ENCODE results near the gene AATK.

AATK gene

DNA sequence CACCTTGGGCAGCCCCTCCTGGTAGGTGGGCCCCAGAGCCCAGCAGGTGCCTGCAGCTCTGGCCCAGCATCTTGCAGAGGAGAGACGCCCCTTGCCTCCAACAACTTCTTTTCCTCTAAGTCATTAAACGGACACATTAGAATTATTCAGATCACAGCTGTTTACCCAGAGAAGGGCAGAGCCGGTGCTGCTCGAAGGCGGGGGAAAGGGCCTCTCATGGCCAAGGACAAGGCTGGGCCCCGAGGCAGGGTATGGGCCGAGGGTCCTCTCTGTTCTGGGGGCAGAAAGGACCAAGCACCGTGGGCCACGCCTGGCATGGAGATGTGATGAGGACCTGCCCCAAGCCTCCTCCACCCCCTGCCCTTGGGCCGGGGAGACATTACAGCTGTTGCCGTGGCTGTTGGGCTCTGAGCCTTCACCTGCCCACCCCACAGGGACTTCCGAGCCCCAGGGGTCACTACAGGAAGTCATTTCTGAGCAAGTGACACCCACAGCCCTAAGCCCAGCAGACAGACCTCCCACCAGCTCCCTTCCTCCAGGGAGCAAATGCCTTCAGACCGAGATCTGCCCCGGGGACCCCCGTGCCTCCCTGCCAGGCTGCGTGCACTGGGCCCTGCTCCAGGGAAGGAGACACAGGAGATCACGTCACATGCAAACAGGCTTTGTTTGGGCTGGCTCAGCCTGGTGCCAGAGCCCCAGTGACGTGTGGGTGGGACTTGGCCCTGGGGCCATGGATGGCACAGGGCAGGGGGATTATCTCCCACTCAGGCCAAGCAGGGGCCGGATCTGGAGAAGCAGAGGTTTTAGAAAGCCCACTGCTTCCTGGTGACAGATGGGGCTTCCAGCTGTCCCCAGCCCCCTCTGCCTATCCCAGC, 1.4 kb downstream of the AATK start:
- TF ChIP-seq POLR2A (IDR thresholded peaks at IDR 0.05; ENCODE audit: low read depth, low read length) (no peak), TAF1 (IDR thresholded peaks at IDR 0.05; ENCODE audit: borderline replicate concordance, low read depth, low read length) (no peak), POLR2AphosphoS5 (IDR thresholded peaks at IDR 0.05; ENCODE audit: low read depth, low read length) (no peak)
- DNase-seq (ENCODE audit: insufficient read length) (no peak), FAIRE-seq (no peak)

DNA sequence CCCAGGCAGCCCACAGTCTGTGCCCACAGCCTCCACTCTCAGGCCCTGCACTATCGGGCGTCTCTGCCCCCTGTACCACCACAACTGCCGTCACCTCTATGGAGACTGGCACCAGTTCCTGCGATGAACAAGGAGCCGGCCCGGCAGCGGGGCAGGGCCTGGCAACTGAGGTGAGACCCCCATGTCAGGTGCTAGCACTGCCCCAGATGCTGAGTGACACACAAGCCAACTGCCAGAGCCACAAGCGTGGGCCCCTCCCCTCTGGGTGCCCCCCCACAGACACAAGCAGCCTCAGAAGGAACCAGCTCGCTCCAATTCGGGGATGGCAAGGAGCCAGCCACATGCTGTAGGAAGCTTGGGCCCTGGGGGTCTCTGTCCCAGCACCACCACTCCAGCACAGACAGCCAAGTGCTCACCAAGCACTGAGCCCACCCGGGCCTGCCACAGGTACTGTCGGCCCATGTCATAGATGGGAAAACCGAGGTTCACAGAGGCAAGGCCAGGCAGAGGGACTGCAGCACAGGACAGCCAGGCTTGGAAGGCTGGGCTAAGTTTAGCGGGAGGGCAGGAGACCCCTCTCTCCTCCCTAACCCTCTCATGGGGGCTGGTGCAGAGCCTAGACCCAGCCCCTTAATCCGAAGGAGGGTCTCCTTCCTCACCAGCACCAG, 2.2 kb downstream of the AATK start:
- DNase-seq (ENCODE audit: insufficient read length) (no peak), FAIRE-seq (no peak)
- TF ChIP-seq TAF1 (IDR thresholded peaks at IDR 0.05; ENCODE audit: borderline replicate concordance, low read depth, low read length) = no peak
- no peak for TF ChIP-seq POLR2AphosphoS5 (IDR thresholded peaks at IDR 0.05; ENCODE audit: low read depth, low read length)
- no peak for TF ChIP-seq POLR2A (IDR thresholded peaks at IDR 0.05; ENCODE audit: low read depth, low read length)

DNA sequence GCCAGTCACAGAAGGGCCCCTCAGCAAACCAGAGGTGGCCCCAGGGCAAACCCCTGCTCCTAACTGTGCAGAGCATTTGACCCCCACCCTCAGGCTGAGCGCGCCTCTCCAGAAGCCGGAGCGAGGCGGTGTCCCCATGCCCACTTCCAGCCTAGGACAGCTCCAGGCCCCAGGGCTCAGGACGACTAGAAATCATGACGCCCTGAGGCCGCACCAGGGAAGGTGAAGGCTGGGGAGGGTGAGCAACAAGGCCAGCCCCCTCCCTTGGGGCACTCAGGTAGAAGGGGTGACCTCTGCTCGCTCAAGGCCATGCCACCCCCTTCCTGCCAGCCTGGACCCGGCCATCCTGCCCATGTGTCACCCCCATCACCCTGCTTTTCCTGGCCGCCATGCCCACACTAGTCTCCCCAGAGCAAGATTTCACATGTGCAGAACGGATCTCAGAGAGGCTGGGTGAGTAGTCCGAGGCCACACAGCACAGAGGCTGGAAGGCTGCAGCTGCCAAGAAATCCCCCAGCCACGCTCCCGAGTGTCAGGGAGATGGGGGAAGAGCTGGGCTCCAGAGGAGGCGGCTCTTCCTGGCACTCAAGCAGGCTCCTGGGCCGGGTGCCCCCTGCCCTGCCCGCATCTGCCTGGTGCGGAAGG, 2.8 kb downstream of the AATK start:
- DNase-seq (ENCODE audit: insufficient read length) (no peak), FAIRE-seq (no peak)
- TF ChIP-seq POLR2A (IDR thresholded peaks at IDR 0.05; ENCODE audit: low read depth, low read length) (no peak), TAF1 (IDR thresholded peaks at IDR 0.05; ENCODE audit: borderline replicate concordance, low read depth, low read length) (no peak), POLR2AphosphoS5 (IDR thresholded peaks at IDR 0.05; ENCODE audit: low read depth, low read length) (no peak)

DNA sequence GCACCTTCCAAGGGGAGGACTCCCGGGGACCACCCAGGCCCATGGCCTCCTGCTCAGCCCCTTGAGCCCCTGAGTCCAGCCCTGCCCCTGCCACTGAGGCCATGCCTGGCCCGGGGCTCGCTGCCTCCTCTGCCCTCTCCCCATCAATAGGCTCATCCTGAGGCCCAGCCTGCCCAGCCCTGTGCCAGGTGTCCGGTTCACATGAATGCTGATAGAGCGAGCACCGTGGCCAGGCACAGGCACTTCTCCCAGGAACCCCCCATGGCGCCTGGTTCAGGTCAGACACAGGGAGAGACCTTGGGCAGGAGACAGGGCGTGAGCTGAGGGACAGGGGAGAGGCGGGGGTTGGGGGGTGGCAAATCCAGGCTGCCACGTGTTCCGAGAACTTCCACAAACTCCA, 3.5 kb downstream of the AATK start:
- no peak for TF ChIP-seq POLR2AphosphoS5 (IDR thresholded peaks at IDR 0.05; ENCODE audit: low read depth, low read length)
- no peak for TF ChIP-seq POLR2A (IDR thresholded peaks at IDR 0.05; ENCODE audit: low read depth, low read length)
- TF ChIP-seq TAF1 (IDR thresholded peaks at IDR 0.05; ENCODE audit: borderline replicate concordance, low read depth, low read length) = no peak
- DNase-seq (ENCODE audit: insufficient read length) = no peak
- no peak for FAIRE-seq

DNA sequence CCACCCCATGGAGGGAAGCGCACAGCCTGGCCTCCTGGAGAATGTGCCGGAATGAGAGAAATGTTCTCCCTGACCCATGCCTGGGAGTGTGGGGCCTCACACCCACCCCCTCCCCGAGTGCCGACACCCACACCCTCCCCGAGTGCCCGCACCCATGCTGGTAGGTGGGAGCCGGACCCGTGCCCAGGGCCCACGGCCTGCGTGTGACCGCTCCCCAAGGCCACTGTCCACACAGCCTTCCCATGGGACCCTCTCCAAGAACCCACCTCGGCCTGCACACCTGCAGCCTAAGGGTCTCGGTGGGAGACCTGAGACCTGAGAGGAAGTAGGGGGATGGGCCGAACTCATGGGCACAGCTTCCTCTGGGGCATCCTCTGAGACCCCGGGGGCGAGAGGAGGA, 4.0 kb downstream of the AATK start:
- FAIRE-seq (no peak), DNase-seq (ENCODE audit: insufficient read length) (no peak)
- TF ChIP-seq TAF1 (IDR thresholded peaks at IDR 0.05; ENCODE audit: borderline replicate concordance, low read depth, low read length) = no peak
- TF ChIP-seq POLR2AphosphoS5 (IDR thresholded peaks at IDR 0.05; ENCODE audit: low read depth, low read length) = no peak
- no peak for TF ChIP-seq POLR2A (IDR thresholded peaks at IDR 0.05; ENCODE audit: low read depth, low read length)

DNA sequence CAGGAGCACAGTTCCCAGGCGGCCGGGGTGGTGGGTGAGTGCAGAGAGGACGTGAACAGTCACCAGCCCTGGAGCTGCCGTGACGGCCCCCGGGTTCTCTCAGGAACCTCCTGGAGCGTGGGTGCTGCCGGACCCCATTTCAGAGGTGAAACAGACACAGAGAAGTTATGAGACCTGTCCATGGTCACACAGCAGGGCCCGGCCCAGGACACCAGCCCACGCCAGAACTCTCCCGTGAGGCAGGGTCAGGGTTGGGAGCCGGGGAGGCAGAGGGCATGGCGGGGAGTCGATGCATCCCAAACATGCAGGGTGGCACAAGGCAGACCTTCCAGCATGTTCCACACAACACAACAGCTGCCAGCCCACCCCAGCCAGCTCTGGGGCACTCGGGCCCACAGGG, 4.5 kb downstream of the AATK start:
- DNase-seq (ENCODE audit: insufficient read length) (no peak), FAIRE-seq (no peak)
- no peak for TF ChIP-seq POLR2A (IDR thresholded peaks at IDR 0.05; ENCODE audit: low read depth, low read length)
- TF ChIP-seq POLR2AphosphoS5 (IDR thresholded peaks at IDR 0.05; ENCODE audit: low read depth, low read length) = no peak
- TF ChIP-seq TAF1 (IDR thresholded peaks at IDR 0.05; ENCODE audit: borderline replicate concordance, low read depth, low read length) = no peak

DNA sequence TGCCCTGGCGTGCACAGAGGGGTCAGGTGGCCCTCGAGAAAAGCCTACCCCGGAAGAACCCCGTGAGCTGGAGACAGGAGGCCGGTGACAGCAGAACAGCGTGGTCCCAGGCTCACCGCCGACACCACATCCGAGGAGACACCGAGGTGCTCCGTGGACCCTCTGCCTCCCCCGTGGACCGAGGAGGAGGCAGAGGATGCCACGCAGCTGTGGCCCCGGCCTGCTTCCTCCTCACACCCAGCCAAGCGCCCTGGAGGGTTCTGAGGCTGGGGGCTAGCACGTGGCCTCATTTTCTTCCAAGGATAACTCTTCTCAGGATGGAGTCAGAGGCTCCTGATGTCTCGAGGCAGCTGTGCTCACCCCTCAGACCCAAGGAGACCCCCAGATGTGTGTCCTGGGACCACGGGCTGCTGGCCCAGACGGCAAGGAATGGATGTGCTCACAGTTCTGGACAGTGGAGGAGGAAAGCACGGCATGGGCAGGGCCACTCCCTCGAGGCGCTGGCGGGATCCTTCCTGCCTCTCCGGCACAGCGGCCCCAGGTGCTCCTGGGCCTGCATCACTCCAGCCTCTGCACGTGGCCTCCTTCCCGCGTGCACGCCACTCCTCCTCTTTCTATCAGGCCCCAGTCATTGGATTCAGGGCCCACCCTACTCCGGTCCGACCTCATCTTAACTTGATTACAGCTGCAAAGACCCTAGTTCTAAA, 5.1 kb downstream of the AATK start:
- TF ChIP-seq POLR2A (IDR thresholded peaks at IDR 0.05; ENCODE audit: low read depth, low read length) (no peak), POLR2AphosphoS5 (IDR thresholded peaks at IDR 0.05; ENCODE audit: low read depth, low read length) (no peak), TAF1 (IDR thresholded peaks at IDR 0.05; ENCODE audit: borderline replicate concordance, low read depth, low read length) (no peak)
- no peak for FAIRE-seq
- DNase-seq (ENCODE audit: insufficient read length) = no peak

DNA sequence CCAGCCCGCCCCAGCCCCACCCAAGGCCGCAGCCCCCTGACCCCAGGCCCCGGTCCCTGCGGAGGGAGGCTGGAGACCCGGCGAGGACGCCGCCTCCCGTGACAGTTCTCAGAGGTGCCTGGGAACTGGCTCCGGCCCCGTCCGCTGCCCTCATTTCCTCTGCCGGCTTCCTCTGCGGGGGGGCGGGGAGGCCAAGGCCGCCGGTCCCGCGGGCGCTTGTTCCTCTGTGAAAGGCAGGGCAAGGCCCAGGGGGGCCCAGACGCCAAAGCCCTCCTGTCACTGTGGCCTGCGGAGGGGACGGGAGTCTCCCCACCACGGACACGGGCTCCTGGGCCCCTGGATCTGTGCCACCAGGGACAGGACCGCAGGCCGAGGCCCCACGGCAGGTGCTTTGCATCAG, 5.7 kb downstream of the AATK start:
- FAIRE-seq (no peak), DNase-seq (ENCODE audit: insufficient read length) (no peak)
- TF ChIP-seq TAF1 (IDR thresholded peaks at IDR 0.05; ENCODE audit: borderline replicate concordance, low read depth, low read length) (no peak), POLR2A (IDR thresholded peaks at IDR 0.05; ENCODE audit: low read depth, low read length) (no peak), POLR2AphosphoS5 (IDR thresholded peaks at IDR 0.05; ENCODE audit: low read depth, low read length) (no peak)

DNA sequence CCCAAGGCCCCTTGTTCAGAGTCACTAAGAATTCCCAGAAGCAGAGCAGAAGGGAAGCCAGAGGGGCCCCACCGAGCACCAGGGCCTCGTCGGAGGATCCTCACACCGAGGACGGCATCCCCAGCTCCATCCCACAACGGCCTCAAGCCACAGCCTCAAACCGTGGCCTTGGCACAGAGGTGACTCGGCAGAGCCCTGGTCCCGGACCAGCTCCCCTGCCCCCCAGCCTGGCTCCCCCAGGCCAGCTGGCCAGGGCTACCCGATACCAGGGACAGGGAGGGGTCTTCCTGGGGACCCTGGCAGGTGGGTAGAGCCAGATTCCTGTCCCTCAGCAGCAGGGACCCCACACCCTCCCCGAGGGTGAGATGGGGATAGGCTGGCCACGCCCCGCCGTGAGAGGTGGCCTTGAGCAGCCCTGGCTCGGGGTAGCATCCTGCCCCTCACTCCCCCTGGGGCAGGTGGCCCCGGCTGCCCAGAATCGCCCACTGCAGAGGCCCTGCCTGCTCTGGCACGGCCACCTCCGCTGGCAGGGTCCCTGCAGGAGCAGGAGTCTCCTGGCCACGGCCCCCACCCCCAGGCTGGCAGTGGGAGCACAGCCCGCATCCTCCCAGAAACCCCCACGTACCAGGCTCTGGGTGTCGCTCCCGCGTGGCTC, 6.3 kb downstream of the AATK start:
- no peak for DNase-seq (ENCODE audit: insufficient read length)
- no peak for FAIRE-seq
- TF ChIP-seq POLR2A (IDR thresholded peaks at IDR 0.05; ENCODE audit: low read depth, low read length) (no peak), TAF1 (IDR thresholded peaks at IDR 0.05; ENCODE audit: borderline replicate concordance, low read depth, low read length) (no peak), POLR2AphosphoS5 (IDR thresholded peaks at IDR 0.05; ENCODE audit: low read depth, low read length) (no peak)

DNA sequence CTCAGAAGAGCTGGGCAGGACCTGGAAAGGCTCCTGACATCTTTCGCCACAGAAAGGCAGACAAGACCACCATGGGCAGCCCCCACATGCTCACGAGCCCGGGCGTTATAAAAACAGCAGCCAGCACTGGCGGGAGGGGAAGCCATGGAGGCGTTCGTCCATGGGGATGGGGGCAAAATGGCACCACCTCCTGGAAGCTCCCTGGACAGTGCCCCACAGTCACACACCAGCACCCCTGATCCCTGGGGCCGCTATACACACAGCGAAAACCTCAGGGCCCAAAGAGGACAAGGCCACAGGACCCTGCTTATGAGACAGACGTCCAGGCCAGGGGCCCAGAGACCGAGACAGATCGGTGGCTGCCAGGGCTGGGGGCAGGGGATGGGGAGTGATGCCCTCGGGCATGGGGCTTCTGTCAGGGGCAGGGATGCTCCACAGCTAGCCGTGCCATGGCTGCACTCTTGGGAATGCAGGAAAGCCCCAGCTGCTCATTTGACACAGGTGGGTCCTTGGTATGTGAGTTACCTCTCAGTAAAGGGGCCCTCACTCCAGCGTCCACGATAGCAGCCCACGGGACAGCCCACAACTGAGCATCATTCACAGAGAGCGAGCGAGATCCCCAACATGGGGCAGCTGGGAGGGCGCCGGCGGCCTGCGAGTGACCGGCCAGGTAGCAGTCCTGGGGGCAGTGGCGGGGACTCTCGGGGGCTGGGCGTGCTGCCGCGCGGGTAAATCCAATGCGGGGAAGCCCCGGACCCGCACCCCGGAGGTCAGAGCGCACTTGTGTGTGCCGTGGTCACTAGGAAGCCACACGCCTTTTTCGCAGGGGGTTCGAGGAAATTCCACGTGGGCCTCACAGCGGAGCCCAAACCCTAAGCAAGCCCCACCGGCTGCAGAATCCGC, 7.1 kb downstream of the AATK start:
- TF ChIP-seq POLR2A (IDR thresholded peaks at IDR 0.05; ENCODE audit: low read depth, low read length) (no peak), POLR2AphosphoS5 (IDR thresholded peaks at IDR 0.05; ENCODE audit: low read depth, low read length) (no peak), TAF1 (IDR thresholded peaks at IDR 0.05; ENCODE audit: borderline replicate concordance, low read depth, low read length) (no peak)
- FAIRE-seq = no peak
- no peak for DNase-seq (ENCODE audit: insufficient read length)
